ENCODE measurements around the gene NPAS2. TPM values are rescaled to one million over a fixed set of nuclear protein-coding genes. Genes with fewer than 3 reads are reported as not detected.

The NPAS2 gene
- total RNA-seq, 1 experiment from 2014 or later, result 20.4 TPM

- Histone ChIP-seq H3K9me2 (ENCODE audit: insufficient read depth) (no peaks in the 10 kb centered on the region), H3K27me3 (ENCODE audit: insufficient read depth, low read length) (no peaks in the 10 kb centered on the region), H3K4me2 (ENCODE audit: low read length) (peak overlapping the region; percentile 91), H3K79me2 (ENCODE audit: insufficient read depth, low read length) (no peaks in the 10 kb centered on the region), H3K27ac (ENCODE audit: low read depth, low read length) (no peak overlapping the region; the same call in 1 of the 2 replicates), H3K9me3 (ENCODE audit: control insufficient read depth in 1 of 2, insufficient read depth in 1 of 2, low read depth in 1 of 2, low read length in 2 of 2) (no peaks in the 10 kb centered on the region), H2AFZ (ENCODE audit: low read depth, low read length, poor library complexity, severe bottlenecking) (no peak overlapping the region), H3K4me3 (replicated peaks in 1 of 2; ENCODE audit: low read depth in 1 of 2, low read length in 2 of 2) (no peak overlapping the region; a peak in 1 of 4 replicates), H3K4me1 (ENCODE audit: control insufficient read depth in 1 of 2, insufficient read depth in 2 of 2, low read length in 2 of 2) (peaks cover 10 to 17% of the 10 kb centered on the region in 2 experiments; a peak in 3 of 4 replicates), H4K20me1 (ENCODE audit: insufficient read depth) (no peaks in the 10 kb centered on the region), H3K36me3 (ENCODE audit: control insufficient read depth in 1 of 2, insufficient read depth in 2 of 2, low read length in 2 of 2) (no peaks in the 10 kb centered on the region), H3K9ac (ENCODE audit: low read length) (peak overlapping the region; percentile 76; the same call in 1 of the 2 replicates)
- ChIA-PET CTCF (interaction anchor here (1.4 kb wide), 1 partner anchor 12 kb away, joined by 5 read pairs; no protein-coding TSS in a partner anchor), POLR2A (interaction anchor here (1.0 kb wide), 1 partner anchor 26 kb away, joined by 4 read pairs; no protein-coding TSS in a partner anchor), RAD21 (ENCODE audit: low non-redundant PET in 1 of 2, low total read pairs in 2 of 2, uncharacterized antibody in 2 of 2, unreplicated experiment in 2 of 2) (no interaction called here)
- BruUV-seq (replicated peaks), result no TSS peak
- 0 out of 2 replicates have a peak, but pooled peaks have one; percentile 4 for ATAC-seq
- DNase-seq (ENCODE audit: low read depth, low spot score), result no peak
- intact Hi-C loops (cut with micrococcal nuclease), result no loop called here
- TF ChIP-seq ZFX (IDR thresholded peaks at IDR 0.05), result no peak
- no peak for TF ChIP-seq RAD21 (IDR thresholded peaks at IDR 0.05; ENCODE audit: low read depth)
- TF ChIP-seq CEBPB (IDR thresholded peaks at IDR 0.05; ENCODE audit: low read depth), result no peak
- no peak for TF ChIP-seq EZH2phosphoT487 (IDR thresholded peaks at IDR 0.05; ENCODE audit: borderline replicate concordance)
- no peak for TF ChIP-seq CTCF (IDR thresholded peaks at IDR 0.05 in 2 of 3, conservative IDR thresholded peaks at IDR 0.05 in 1 of 3; ENCODE audit: borderline replicate concordance in 1 of 3, insufficient read depth in 1 of 3, low read depth in 2 of 3, low read length in 2 of 3)
Measured at GRCh38 chr2:100793220-100793619, 26.7 kb upstream of the NPAS2 start.

- BruUV-seq (replicated peaks), result no TSS peak
- peak overlapping the region; percentile 76 for H3K9ac ChIP-seq (ENCODE audit: low read length)
- peak; percentile 99 for ATAC-seq
- peak overlapping the region; percentile 42 for H2AFZ ChIP-seq (ENCODE audit: low read depth, low read length, poor library complexity, severe bottlenecking)
- H3K79me2 ChIP-seq (ENCODE audit: insufficient read depth, low read length), result no peaks in the 10 kb centered on the region
- no peaks in the 10 kb centered on the region for H3K27me3 ChIP-seq (ENCODE audit: insufficient read depth, low read length)
- ChIA-PET RAD21 (ENCODE audit: low non-redundant PET in 1 of 2, low total read pairs in 2 of 2, uncharacterized antibody in 2 of 2, unreplicated experiment in 2 of 2) (no interaction called here), CTCF (interaction anchor here (1.4 kb wide), 1 partner anchor 13 kb away, joined by 5 read pairs; no protein-coding TSS in a partner anchor), POLR2A (interaction anchor here (1.0 to 1.7 kb wide), 2 partner anchors 13 to 27 kb away, joined by 4 to 5 read pairs; no protein-coding TSS in a partner anchor)
- peak overlapping the region; percentile 50 for H3K27ac ChIP-seq (ENCODE audit: low read depth, low read length)
- no peaks in the 10 kb centered on the region for H3K36me3 ChIP-seq (ENCODE audit: control insufficient read depth in 1 of 2, insufficient read depth in 2 of 2, low read length in 2 of 2)
- DNase-seq (ENCODE audit: low read depth, low spot score), result peak; percentile 62
- no peaks in the 10 kb centered on the region for H3K9me3 ChIP-seq (ENCODE audit: control insufficient read depth in 1 of 2, insufficient read depth in 1 of 2, low read depth in 1 of 2, low read length in 2 of 2)
- H3K4me2 ChIP-seq (ENCODE audit: low read length), result peak overlapping the region; percentile 91
- H4K20me1 ChIP-seq (ENCODE audit: insufficient read depth), result no peaks in the 10 kb centered on the region
- peak overlapping the region; percentile 56 to 63 for H3K4me3 ChIP-seq (replicated peaks in 1 of 2; ENCODE audit: low read depth in 1 of 2, low read length in 2 of 2)
- no peaks in the 10 kb centered on the region for H3K9me2 ChIP-seq (ENCODE audit: insufficient read depth)
- intact Hi-C loops (cut with micrococcal nuclease), result no loop called here
- peaks cover 10 to 17% of the 10 kb centered on the region in 2 experiments; a peak in 3 of 4 replicates for H3K4me1 ChIP-seq (ENCODE audit: control insufficient read depth in 1 of 2, insufficient read depth in 2 of 2, low read length in 2 of 2)
- TF ChIP-seq POLR2AphosphoS5 (IDR thresholded peaks at IDR 0.05; ENCODE audit: low read depth, low read length) (peak; percentile 95), ZNF274 (IDR thresholded peaks at IDR 0.05; ENCODE audit: low read depth, low read length) (no peak), FOSL1 (IDR thresholded peaks at IDR 0.05; ENCODE audit: low read depth) (no peak), SIN3A (IDR thresholded peaks at IDR 0.05; ENCODE audit: low read depth) (peak; percentile 39; the same call in 1 of the 2 replicates), EZH2 (IDR thresholded peaks at IDR 0.05) (no peak), RAD21 (IDR thresholded peaks at IDR 0.05; ENCODE audit: low read depth) (peak; percentile 38), MAX (IDR thresholded peaks at IDR 0.05) (peak; percentile 83), ATF3 (IDR thresholded peaks at IDR 0.05) (no peak), JUND (IDR thresholded peaks at IDR 0.05) (no peak), EGR1 (IDR thresholded peaks at IDR 0.05; ENCODE audit: low read depth) (no peak), POLR2A (IDR thresholded peaks at IDR 0.05; ENCODE audit: borderline replicate concordance, extremely low read depth, insufficient read depth, insufficient read length) (peak; percentile 71), CBX3 (IDR thresholded peaks at IDR 0.05; ENCODE audit: low read depth) (peak; percentile 83; the same call in 1 of the 2 replicates), ZFX (IDR thresholded peaks at IDR 0.05) (peak; percentile 31; the same call in 1 of the 2 replicates), TCF7L2 (IDR thresholded peaks at IDR 0.05; ENCODE audit: borderline replicate concordance, extremely low read depth, insufficient read depth, insufficient read length) (peak; percentile 26), YY1 (IDR thresholded peaks at IDR 0.05; ENCODE audit: extremely low read depth, insufficient replicate concordance, low read depth, low read length) (peak; percentile 44), ELF1 (IDR thresholded peaks at IDR 0.05; ENCODE audit: borderline replicate concordance, low read depth) (peak; percentile 61), CEBPB (IDR thresholded peaks at IDR 0.05; ENCODE audit: low read depth) (no peak)
Measured at GRCh38 chr2:100793982-100794381, 26.0 kb upstream of the NPAS2 start.

Data from HCT116 (cell line).